ENCODE results near the gene ESAM. TPM values are rescaled to one million over a fixed set of nuclear protein-coding genes. Genes with fewer than 3 reads are reported as not detected.

Gene ESAM
- total RNA-seq, result under 1 TPM in 1 of 2 donors, not detected in 1; under 0.01 TPM

GRCh38 chr11:124762105-124762623, at the start of gene ESAM:
TSS of gene ESAM (minus strand) at chr11:124762290. CDS start at chr11:124762154, 136 bp downstream.

GRCh38 chr11:124800226-124800929, 38.3 kb upstream of the ESAM start, which contains the start of gene MSANTD2:
TSS of gene MSANTD2 (minus strand) at chr11:124800406. CDS start at chr11:124800380, 26 bp downstream.

GRCh38 chr11:124751741-124752470, 10.2 kb downstream of the ESAM start, which contains the start of gene VSIG2:
TSS of gene VSIG2 (minus strand) at chr11:124752255. CDS start at chr11:124752137, 118 bp downstream.

GRCh38 chr11:124739479-124740276, 22.4 kb downstream of the ESAM start, which contains the start of gene NRGN:
TSS of gene NRGN (plus strand) at chr11:124739942. CDS start at chr11:124740085, 143 bp downstream.

Other genes with a start within 250 kb of the ESAM start
- not detected for gene OR8B12, start 218.6 kb downstream of the ESAM start, total RNA-seq
- not detected for gene OR8A1, start 192.3 kb downstream of the ESAM start, total RNA-seq
- not detected for gene PANX3, start 150.9 kb downstream of the ESAM start, total RNA-seq
- gene TBRG1, start 139.4 kb downstream of the ESAM start, total RNA-seq, result 10 to 100 TPM; 19.6 to 27.2 TPM
- 1 to 10 TPM; 6.7 to 8.9 TPM for gene SIAE, start 88.6 kb downstream of the ESAM start, total RNA-seq
- 1 to 10 TPM; 6.0 to 6.9 TPM for gene SPA17, start 88.4 kb downstream of the ESAM start, total RNA-seq
- 1 to 10 TPM in 1 of 2 donors, under 1 TPM in 1; 0.33 to 1.4 TPM for gene NRGN, start 22.3 kb downstream of the ESAM start, total RNA-seq
- gene VSIG2, start 10.0 kb downstream of the ESAM start, total RNA-seq, result not detected
- gene MSANTD2, start 38.1 kb upstream of the ESAM start, total RNA-seq, result 1 to 10 TPM; 5.2 to 8.3 TPM
- 1 to 10 TPM; 3.7 to 6.9 TPM for gene ROBO3, start 103.1 kb upstream of the ESAM start, total RNA-seq
- under 1 TPM in 1 of 2 donors, not detected in 1; 0.34 TPM for gene ROBO4, start 135.6 kb upstream of the ESAM start, total RNA-seq
- not detected for gene HEPN1, start 157.0 kb upstream of the ESAM start, total RNA-seq
- not detected for gene HEPACAM, start 173.8 kb upstream of the ESAM start, total RNA-seq
- 1 to 10 TPM; 2.8 to 3.3 TPM for gene CCDC15, start 191.9 kb upstream of the ESAM start, total RNA-seq